HG03095 (cell line): ENCODE results near the gene PARD3.

Experiments used
- ATAC-seq: cut with Tn5 transposase; IDR thresholded peaks from one replicate; pipeline ENCODE4 v1.9.1; 2021; ENCODE audit warnings: moderate library complexity; ENCODE audit not compliant: unreplicated experiment

Gene PARD3

DNA sequence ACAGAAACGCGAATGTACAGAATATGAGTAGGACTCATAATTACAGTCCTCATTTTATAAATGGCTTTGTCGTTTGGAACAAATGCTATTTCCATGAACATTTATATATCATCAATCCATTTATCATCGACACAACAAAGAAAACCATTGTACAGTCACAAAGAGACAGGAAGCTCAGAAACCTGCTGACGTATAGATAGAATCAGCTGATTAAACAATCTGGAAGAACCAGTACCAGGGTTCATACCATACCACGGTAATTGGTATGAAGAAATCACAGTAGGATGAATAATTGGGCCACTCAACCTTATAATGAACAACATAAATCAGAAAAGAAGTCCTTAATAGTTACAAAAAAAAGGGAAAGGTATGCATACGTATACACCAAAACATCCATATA, 295.0 kb downstream of the PARD3 start:
- ATAC-seq: no peak

DNA sequence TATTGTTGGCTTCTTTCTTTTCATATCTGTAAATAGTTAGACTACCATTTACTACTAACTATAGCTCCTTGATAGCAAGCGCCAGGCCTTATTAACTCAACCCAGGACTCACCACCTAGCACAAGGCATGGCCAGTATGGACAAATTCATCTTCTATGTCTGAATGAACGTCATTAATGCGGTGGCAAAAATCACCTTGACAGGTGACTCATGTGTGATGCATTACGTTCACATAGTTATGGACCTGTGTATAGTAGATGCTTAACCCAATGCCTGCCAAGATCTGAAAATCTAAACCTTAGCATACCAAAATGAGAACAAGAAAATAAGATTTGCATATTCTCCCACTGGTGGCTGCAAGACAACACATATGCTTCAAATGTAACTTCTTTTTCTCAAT, 300.8 kb downstream of the PARD3 start:
- ATAC-seq: no peak

DNA sequence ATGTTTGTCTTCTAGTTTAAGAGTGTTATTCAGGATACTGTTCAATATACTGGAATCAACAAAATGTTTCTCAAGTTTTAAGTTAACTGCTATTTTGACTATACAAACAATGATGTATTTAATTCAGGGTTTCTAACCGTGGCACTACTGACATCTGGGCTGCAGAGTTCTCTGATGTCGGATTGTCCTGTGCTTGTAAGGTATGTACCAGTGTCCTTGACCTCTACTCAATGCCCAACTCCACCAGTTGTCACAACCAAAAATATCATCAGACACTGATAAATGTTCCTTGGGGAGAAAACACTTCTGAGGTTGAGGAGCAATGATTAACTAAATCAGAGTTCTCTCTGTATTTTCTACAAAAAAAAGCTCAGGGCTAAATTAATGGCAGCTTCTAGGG, 301.5 kb downstream of the PARD3 start:
- no peak for ATAC-seq

DNA sequence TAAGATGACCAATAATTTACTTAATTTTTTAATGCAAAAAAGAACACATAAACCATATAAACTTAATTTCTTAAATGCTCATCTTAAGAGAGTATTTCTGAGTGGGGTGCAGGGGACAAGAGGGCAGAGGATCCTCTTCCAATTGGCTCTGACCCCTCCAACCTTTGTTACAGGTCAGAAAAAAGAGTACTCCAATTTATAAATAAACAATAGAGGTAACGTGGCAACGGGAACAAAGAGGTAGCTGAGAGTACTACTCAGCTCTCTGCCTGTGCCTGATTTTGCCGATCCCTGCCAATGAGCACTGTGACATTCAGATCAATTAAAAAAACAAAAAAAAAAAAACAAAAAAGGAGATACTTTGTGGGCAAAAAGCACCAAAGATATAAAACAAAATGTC, 307.9 kb downstream of the PARD3 start:
- no peak for ATAC-seq

DNA sequence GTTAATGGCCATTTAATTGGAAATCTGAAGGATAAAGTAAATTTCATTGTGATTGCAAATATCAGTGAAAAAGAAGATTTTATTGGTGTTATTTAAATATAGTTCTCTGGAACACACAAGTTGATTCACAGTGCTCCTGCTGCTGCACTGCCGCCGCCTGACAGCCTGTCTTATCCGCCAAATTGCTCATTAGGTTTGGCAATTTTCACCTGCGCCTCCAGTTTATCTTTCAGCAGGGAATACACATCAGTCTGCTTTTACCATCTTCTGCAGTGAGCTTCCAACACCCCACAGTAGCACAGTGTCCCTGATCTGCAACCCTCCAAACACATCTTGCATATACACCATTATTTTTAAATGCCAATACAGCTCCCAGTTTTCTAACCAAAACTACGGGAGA, 308.3 kb downstream of the PARD3 start:
- no peak for ATAC-seq

DNA sequence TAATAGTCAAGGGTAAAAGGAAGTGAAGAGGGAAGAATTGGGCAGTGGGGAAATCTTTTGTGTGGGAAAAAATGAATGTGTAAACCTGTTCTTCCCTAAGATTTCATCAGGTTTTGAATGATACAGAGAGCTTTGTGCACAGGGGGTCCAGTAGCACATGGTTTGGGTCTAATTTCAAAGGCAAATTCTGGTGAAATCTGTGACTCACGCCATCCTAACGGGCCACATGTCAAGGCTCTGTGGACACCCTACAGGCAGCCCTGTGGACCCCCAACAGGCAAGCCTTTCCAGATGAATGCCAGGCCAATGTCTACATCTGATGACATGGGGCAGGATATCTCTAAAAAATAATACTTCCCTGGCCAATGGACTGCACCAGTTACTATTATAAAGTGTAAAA, 309.8 kb downstream of the PARD3 start:
- ATAC-seq: no peak

DNA sequence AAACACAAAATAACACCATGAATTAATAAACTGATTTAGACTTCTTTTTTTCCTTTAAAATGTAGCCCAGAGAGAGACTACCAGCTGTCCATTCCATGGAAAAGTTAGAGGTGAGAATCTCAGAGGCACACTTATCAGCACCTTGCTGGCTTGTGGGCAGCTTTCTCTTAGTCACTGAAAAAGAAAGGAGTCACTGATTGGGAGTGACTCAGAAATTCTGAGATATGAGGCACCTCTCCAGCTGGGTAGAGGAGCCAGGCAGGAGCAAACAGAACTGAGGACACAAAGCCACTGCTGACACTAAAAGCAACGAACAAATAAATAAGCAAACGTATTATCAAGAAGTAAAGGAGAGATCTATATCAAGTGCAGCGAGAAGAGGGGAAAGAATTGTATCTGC, 310.6 kb downstream of the PARD3 start:
- no peak for ATAC-seq

DNA sequence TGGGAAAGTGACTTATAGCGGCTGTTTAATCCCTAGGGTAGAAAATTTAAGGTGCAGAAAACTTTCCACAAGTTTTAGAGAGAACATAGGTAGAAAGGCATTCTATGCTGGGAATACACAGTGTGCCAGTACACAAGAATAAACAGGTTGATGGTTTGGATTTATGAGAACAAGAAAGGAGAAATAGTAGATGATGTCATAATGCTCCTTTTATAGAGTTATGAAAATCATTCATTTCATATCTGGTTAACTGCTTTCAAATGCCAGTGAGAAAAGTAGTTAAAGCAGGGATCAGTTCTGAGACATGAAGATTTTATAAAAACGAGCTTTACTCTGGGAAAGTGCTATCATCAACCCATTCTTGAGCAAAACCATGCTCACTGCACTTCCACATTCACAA, 311.4 kb downstream of the PARD3 start:
- ATAC-seq: no peak

DNA sequence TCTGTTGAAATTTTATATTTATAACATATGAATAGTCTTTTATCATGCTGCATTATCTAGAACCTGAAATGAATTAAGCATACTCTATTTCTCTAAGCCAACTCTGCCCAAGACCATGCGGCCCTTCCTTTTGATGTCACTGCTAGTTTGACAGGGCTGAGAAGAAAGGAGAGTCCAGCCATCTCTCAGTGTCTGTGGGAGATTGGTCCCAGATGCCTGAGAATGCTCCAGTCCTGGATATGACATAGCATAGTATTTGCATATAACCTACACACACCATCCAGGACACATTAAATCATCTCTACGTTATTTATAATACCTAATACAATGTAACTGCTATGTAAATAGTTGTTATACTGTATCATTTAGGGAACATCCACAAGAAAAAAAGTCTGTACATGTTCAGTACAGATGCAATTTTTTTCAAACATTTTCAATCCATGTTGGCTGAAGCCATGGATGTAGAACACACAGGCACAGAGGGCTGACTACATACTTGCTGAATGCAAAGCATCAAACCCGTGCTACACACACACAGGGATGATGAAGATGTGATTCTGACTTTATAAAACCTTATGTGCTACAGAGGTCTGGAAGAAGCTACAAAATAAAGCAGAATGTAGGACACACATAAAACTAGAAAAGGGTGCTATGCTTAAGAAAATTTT, 315.4 kb downstream of the PARD3 start:
- no peak for ATAC-seq

DNA sequence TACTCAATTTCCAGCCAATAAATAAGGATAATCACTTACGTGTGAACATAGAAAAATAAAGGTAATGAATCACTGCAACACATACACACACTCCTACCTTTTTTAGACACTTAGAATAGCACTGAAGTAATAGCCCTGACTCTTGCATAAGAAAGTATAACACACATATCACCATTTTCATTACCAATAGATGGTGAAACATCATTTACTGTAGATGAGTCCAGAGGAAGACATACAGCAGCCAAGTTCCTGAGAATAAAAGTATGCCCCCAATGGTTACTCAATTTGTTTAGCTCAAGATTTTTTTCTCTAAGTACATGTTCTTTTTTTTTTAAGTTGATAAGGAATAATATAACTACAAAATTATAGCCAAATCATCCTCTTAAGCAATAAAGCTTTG, 316.3 kb downstream of the PARD3 start:
- ATAC-seq: no peak

DNA sequence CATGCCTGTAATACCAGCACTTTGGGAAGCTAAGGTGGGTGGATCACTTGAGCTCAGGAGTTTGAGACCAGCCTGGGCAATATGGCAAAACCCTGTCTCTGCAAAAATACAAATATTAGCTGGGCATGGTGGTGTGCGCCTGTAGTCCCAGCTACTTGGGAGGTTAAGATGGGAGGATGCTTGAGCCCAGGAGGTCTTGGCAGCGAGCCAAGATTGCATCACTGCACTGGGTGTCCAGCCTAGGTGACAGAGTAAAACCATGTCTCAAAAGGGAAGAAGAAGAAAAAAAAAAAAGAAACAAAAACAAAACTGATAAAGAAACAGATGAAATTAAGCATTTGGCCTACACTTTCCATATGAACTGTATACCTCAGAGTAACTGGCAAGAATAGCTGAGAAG, 319.2 kb downstream of the PARD3 start:
- no peak for ATAC-seq

DNA sequence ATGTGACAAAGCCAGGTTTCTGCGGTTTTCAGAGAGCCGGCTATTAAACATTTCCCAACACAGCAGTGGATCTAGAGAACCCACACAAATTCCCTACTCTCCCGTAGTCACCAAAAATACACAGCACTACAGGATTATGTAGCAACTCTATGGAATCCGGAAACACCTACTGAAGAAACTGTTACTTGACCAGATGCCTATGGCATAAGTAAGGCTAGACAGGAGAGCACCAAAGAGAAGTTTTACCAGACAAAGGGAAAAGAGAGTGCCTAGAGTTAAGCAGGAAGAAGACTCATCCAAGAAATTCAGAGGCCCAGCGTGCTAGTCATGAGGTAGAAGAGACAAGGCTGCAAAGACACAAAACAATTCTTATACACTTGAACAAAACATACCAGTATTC, 321.1 kb downstream of the PARD3 start:
- no peak for ATAC-seq

DNA sequence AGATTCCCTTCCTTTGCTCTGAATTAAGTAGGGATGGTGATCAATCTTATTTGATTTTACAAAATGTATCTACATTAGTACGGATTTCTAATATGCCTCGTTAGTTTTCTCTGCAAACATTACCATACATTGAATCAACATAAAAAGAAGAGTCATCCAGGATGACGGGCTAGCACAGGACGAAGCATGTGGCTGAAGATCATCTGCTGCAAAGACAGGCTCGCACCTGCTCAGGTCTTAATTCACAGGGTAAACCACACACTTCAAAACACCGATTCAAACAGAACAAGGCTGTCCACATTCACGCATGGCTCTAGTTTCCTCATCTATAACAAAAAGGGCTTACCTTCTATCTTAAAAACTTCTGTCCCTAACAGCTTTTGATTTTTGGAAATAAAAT, 323.0 kb downstream of the PARD3 start:
- ATAC-seq: no peak

DNA sequence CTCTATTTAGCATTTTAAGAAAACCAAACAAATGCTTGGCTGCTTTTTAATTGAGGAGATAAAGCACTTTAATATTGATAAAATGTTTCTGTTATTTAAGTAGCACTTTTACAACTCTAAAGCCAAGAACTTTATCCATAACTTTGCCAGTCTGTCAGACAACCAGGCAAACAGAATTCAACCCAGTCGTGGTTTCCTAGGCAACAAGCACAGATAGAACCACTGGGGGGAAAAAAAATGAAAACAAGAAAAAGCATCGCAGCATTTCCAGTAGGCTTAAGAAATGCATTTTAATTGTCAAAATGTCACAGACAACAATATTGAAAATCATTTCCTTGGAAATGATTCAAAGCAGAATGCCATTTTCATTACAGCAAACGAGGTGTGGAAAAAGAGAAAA, 323.4 kb downstream of the PARD3 start:
- ATAC-seq: no peak

DNA sequence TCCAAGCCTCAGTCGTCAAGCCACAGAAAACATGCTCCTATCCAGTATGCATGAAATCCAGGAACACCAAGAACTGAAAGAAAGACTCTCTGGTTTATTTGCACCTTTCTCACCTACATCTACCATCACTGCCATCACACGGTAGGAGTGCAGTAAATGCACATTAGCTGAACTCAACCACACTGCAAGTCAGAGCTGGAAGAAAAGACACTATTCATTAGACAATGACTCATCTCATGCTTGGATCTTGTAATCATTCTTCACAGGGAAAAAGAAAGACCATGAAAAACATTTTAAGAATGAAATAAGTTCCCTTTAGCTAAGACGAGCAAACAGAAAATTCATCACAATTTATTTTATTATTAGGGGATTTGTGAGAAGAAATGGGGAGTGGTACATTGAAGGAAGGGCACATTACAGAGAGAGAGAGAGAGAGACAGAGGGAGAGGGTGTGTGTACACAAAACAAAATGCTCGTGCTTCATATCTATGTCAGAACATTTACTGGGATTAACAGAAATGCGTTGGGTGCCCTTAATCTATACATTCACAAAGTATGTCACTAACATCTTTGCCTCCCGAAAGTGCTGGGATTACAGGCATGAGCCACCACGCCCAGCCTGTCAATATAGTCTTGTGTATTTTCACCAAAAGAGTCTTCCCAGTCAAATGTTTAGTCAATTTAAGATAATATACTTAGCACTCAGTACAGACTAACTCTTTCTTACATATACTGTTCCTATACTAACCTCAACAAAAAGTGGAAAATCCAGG, 324.9 kb downstream of the PARD3 start:
- no peak for ATAC-seq

DNA sequence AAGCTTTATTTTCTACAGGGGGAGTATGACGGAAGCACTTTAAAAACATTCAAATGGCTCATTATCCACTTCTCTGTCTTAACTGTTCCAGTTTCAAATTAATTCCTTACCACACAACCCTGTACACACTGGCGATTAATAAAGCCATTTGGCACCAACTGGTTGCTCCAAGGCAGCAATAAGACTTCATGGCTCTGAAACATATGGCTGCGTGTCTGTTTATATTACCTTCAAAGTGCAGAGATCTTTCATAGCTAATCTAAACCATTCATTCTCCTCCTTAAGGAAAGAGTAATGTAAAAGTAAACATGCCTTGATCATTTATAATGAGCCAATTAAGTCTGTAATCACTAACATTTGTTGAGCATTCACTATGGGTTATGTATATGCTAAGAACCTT, 325.7 kb downstream of the PARD3 start:
- ATAC-seq: no peak

DNA sequence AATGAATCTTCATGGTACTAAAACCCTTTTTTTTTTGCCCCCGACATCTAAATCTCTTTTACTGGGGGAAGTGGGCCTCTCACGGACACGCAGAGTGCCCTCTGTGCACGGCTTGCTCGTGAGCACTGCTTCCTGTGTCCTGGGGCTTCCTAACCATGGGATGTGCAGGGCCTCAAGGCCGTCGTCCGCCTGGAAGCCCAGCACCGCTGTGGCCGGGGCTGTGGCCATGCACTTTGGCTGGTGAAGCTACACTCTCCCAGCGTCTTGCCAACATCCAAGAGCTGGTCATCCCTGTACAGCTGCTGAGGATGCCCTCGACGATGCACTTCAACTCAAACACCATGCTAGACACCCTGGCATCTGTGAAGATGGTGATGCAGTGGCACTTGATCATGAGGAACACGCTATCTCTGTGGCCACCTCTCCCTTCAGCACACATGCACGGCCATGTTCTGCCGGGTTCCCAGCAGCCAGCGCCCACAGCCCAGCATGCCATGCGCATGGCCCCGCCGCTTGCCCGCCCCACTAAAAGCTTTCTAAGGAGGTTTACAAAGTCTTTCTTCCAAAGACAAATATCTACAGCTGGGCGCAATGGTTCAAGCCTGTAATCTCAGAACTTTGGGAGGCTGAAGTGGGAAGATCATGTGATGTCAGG, 326.5 kb downstream of the PARD3 start:
- no peak for ATAC-seq

DNA sequence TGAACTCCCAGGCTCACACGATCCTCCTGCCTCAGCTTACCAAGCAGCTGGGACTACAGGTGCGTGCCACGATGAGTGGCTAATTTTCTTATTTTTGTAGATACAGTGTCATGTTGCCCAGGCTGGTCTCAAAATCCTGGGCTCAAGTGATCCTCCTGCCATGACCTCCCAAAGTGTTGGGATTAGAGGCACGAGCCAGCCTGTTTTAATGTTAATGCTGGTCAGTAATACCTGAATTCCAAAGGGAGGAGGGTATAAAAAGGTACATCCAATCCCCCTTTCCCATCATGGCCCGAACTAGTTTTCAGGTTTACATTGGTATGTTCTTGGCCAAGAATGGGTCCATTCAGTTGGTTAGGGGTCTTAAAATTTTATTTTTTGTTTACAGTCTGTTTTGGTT, 329.1 kb downstream of the PARD3 start:
- ATAC-seq: no peak

DNA sequence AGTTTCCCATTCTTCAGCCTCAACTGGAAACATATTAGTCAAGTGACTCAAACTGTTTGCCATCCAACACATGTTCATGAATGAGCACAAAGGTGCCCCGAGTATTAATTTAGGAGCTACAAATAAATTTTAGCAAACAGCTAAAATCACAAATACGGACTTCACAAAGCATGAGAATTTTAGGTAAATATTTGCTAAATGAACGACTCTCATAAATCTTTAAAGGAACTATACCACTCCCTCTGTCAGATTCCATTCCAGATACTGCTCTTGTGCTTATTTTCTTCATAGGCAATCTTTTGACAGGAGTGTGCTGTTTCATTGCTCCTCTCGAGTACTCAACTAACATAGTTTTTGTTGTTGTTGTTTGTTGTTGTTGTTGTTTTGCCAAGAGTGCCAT, 330.9 kb downstream of the PARD3 start:
- no peak for ATAC-seq

DNA sequence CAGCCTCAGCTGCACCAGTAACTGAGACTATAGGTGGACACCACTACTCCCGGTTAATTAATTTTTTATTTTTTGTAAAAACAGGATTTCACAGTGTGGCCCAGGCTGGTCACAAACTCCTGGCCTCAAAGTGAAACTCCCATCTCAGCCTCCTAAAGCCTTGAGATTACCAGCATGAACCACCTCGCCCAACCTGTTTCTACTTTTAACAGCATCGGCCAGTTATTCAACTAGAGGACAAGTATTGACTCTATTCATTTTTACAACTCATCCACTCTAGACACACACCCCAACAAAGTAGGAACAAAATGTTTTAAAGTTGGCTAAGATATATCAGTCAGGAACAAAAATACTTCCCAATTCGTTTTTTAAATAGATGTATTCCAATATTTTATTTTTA, 334.8 kb downstream of the PARD3 start:
- no peak for ATAC-seq

DNA sequence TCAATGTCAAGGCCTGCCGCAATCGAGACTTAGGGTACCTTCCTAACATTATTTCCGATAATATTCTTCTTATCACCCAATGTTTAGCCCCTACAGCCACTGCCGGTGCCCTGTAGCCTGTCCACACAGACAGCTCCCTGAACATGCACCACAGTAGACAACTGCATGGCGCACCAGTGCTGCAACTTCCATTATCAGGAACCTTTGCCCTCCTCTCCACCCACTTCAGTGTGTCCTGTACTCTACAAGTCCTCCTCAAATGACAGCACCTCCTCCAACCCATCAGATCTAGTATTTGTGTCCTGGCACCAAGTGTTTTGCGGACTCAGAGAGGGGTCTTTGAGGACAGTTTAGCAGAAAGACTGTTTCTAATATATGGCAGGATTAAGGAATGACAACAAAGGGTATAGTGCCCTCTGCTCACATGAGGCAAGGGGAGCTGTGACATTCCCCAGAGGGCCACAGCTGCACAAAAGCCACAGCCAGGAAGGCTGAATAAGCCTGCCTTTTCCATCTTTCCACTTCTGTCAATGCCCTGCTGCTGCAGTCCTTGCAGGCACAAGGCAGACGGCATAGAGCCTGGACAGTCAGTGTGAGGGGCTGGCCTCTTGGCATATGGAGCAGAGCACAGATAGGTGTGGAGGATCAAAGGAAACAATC, 335.4 kb downstream of the PARD3 start:
- ATAC-seq: no peak

DNA sequence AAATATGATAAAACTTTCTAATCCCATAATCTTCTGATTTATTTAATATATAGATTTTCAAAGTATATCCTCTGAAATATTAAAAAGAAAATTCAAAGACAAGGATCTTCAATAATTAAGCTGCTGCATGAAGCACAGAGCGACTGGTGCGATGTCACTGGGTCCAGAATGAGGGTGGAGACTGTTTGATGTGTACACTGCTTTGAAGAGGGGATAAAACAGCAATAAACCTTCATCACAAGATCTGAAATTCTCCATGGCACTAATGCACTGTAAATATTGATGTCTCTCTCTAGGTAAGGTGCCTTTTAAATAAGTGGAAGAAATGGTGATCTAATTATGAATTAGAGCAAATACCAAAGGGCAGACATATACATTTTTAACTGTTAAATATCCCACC, 337.8 kb downstream of the PARD3 start:
- ATAC-seq: no peak
